Calu3 (cell line): ENCODE measurements around the gene ZNF358. TPM values are rescaled to one million over a fixed set of nuclear protein-coding genes. Genes with fewer than 3 reads are reported as not detected.

Experiments
- BruUV-seq: library from RNA; stranded (reverse); fragments of 400-500 nt; replicated peaks from 2 replicates; lab custom pipeline; 2021; lab: Mats Ljungman, UMichigan
- CTCF ChIA-PET: fragments of 300-600 bp; sonication (Branson Sonifier 250); formaldehyde crosslinking; loops from one replicate; lab custom pipeline; 2022; ENCODE audit warnings: antibody characterized with exemption; lab: Charles Lee
- DNase-seq: peaks from one replicate; pipeline ENCODE4 v3.0.0; 2022
- H3K27ac Mint-ChIP-seq: one replicate; pipeline ENCODE4 v1.8.0; 2022; ENCODE audit warnings: mixed read lengths; ENCODE audit not compliant: unreplicated experiment
- H3K27me3 Mint-ChIP-seq: one replicate; pipeline ENCODE4 v1.8.0; 2022; ENCODE audit warnings: mixed read lengths; ENCODE audit not compliant: unreplicated experiment
- H3K36me3 Mint-ChIP-seq: one replicate; pipeline ENCODE4 v1.8.0; 2022; ENCODE audit warnings: mild to moderate bottlenecking, moderate library complexity, mixed read lengths; ENCODE audit not compliant: insufficient read depth, unreplicated experiment
- H3K4me1 Mint-ChIP-seq: one replicate; pipeline ENCODE4 v1.8.0; 2022; ENCODE audit warnings: mild to moderate bottlenecking, low read depth, mixed read lengths; ENCODE audit not compliant: unreplicated experiment
- H3K4me3 Mint-ChIP-seq: one replicate; pipeline ENCODE4 v1.8.0; 2022; ENCODE audit warnings: mild to moderate bottlenecking, low read depth, moderate library complexity, mixed read lengths; ENCODE audit not compliant: unreplicated experiment
- H3K9me3 Mint-ChIP-seq: one replicate; pipeline ENCODE4 v1.8.0; 2022; ENCODE audit warnings: low read depth, mixed read lengths; ENCODE audit not compliant: unreplicated experiment
- CTCF ChIP-seq: fragments of 200-600 bp; IDR thresholded peaks from one replicate; pipeline ENCODE4 v1.8.0; 2022; ENCODE audit warnings: antibody characterized with exemption; ENCODE audit not compliant: unreplicated experiment
- intact Hi-C: fragments of 100-400 bp; cut with micrococcal nuclease; formaldehyde crosslinking; loops from one replicate; pipeline ENCODE4 v1.10.0; 2022; ENCODE audit not compliant: unreplicated experiment
- total RNA-seq: library from RNA; stranded (reverse); gene quantifications from 2 replicates; pipeline ENCODE4 v1.2.3, GENCODE V29; 2022

Gene ZNF358
- total RNA-seq, 1 experiment from 2014 or later = 23.8 TPM

DNA sequence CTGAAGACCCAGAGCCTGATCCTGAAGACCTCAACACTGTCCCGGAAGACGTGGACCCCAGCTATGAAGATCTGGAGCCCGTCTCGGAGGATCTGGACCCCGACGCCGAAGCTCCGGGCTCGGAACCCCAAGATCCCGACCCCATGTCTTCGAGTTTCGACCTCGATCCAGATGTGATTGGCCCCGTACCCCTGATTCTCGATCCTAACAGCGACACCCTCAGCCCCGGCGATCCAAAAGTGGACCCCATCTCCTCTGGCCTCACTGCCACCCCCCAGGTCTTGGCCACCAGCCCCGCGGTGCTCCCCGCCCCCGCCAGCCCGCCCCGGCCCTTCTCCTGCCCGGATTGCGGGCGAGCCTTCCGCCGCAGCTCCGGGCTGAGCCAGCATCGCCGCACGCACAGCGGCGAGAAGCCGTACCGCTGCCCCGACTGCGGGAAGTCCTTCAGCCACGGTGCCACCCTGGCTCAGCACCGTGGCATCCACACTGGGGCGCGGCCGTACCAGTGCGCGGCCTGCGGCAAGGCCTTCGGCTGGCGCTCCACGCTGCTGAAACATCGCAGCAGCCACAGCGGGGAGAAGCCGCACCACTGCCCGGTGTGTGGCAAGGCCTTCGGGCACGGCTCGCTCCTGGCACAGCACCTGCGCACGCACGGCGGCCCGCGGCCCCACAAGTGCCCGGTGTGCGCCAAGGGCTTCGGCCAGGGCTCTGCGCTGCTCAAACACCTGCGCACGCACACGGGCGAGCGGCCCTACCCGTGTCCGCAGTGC is 3.6 kb downstream of the ZNF358 start:
- no TSS peak for BruUV-seq
- Mint-ChIP-seq H3K27ac (no peak overlapping the region), H3K27me3 (peaks cover 4% of the 10 kb centered on the region), H3K4me3 (no peak overlapping the region), H3K9me3 (no peaks in the 10 kb centered on the region), H3K36me3 (peaks cover 39% of the 10 kb centered on the region), H3K4me1 (peaks cover 19% of the 10 kb centered on the region)
- no peak for DNase-seq
- intact Hi-C loops = no loop called here
- TF ChIP-seq CTCF = no peak
- CTCF ChIA-PET = no interaction called here

- no peaks in the 10 kb centered on the region for H3K9me3 Mint-ChIP-seq
- no peak for TF ChIP-seq CTCF
- H3K4me1 Mint-ChIP-seq = peaks cover 15% of the 10 kb centered on the region
Observed at GRCh38 chr19:7520131-7521051, 4.5 kb downstream of the ZNF358 start.

DNA sequence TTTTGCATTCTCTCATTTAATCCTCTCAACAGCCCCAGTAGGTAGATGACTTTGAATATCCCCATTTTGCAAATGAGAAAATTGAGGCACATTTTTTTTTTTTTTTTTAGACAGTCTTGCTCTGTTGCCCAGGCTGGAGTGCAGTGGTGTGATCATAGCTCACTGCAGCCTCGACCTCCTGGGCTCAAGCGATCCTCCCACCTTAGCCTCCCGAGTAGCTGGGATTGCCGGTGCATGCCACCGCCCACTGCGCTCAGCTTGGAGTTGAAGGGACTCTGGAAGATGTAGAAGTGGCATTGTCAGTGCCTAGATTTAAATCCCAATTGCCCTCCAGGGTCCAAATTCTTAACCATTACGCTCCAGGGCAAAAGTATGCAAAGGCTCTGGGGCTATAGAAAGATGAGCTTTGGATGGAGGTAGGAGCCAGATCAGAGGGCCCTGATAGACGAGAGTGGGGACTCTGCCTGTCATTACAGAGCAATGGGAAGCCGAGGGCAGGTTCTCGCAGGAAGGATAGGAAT is 5.7 kb downstream of the ZNF358 start:
- no peak for TF ChIP-seq CTCF
- Mint-ChIP-seq H3K27ac (peak overlapping the region; percentile 83), H3K4me1 (peaks cover 9% of the 10 kb centered on the region), H3K9me3 (no peaks in the 10 kb centered on the region), H3K4me3 (peak overlapping the region; percentile 62), H3K27me3 (no peaks in the 10 kb centered on the region), H3K36me3 (peaks cover 30% of the 10 kb centered on the region)
- intact Hi-C loops = no loop called here
- no peak for DNase-seq
- BruUV-seq = no TSS peak
- CTCF ChIA-PET = no interaction called here

More at GRCh38 chr19:7520131-7521051, 4.5 kb downstream of the ZNF358 start:
- intact Hi-C loops = no loop called here
- H3K36me3 Mint-ChIP-seq = peaks cover 38% of the 10 kb centered on the region
- H3K27ac Mint-ChIP-seq = no peak overlapping the region
- no peak overlapping the region for H3K4me3 Mint-ChIP-seq
- DNase-seq = no peak
- no TSS peak for BruUV-seq
- H3K27me3 Mint-ChIP-seq = no peaks in the 10 kb centered on the region
- CTCF ChIA-PET = no interaction called here

- peak within 1 kb of the TSS; percentile 83 for H3K27ac Mint-ChIP-seq
- CTCF ChIA-PET = interaction anchor here (0.5 to 0.8 kb wide), 2 partner anchors 149 to 168 kb away, joined by 3 to 4 read pairs; no protein-coding TSS in a partner anchor
- intact Hi-C loops = no loop called here
- H3K27me3 Mint-ChIP-seq = no peaks in the 10 kb centered on the region
- H3K36me3 Mint-ChIP-seq = peaks cover 25% of the 10 kb centered on the region
- no peaks in the 10 kb centered on the region for H3K9me3 Mint-ChIP-seq
- BruUV-seq = no TSS peak
- DNase-seq = peak; percentile 97
- peak within 1 kb of the TSS; percentile 62 for H3K4me3 Mint-ChIP-seq
- TF ChIP-seq CTCF = no peak
- H3K4me1 Mint-ChIP-seq = peaks cover 9% of the 10 kb centered on the region
Observed at GRCh38 chr19:7522072-7522922, 6.4 kb downstream of the ZNF358 start, which contains the start of gene MCOLN1. Gene MCOLN1, plus strand, starts transcription at chr19:7522624. Its CDS starts 127 bp downstream, at chr19:7522751.
